GM23248 (cell line): ENCODE results near the gene KCTD6.

Source experiments
- EZH2 ChIP-seq: fragments of 200-600 bp; sonication (generic); IDR thresholded peaks from 2 replicates; pipeline ENCODE4 v1.6.1; 2018; ENCODE audit warnings: antibody characterized with exemption, mild to moderate bottlenecking; ENCODE audit not compliant: insufficient read depth, poor library complexity, severe bottlenecking
- EZH2phosphoT487 ChIP-seq: fragments of 200-600 bp; sonication (generic); IDR thresholded peaks from 2 replicates; pipeline ENCODE4 v1.6.1; 2018; ENCODE audit warnings: antibody characterized with exemption, moderate library complexity, mild to moderate bottlenecking, low read depth; ENCODE audit not compliant: insufficient read depth

DNA sequence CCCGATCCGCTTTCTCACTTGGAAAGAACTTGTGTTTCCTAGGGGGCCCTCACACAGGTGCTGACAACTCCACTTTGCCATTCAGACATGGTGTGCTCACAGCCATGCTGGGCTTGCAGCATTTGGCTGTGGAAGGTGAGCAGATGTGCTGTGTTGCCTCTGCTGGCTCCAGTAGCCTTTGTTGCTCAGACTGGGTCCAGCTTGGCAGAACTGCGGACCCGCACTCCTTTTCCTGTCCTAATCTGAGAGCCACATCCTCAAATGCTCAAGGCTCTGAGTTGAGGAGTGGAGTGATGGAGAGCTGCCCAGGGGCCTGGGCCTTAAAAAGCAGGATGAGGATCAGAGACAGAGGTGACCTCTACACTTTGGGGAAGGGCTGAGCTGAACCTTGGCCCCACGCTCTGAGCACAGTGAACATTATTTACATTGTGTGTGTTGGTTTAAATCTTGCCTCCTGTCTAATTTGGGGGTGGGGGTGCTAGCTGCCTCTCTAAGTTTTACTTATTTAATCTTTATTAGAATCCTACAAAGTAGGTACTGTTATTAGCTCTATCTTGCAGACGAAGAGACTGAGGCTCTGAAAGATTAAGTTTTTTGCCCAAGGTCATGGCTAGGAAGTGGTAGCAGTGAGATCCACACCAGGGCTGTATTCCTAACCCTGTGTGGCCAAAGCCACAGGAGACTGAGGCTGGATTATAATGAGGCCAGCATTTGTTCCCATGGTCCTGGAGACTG, 27.9 kb downstream of the KCTD6 start:
- TF ChIP-seq EZH2phosphoT487 (no peak), EZH2 (no peak)
